GM19324 (cell line): ENCODE data around the gene HABP4.
A peak's percentile ranks its signal among the peaks of the same experiment; 100 is the strongest.

ENCODE experiments used
- ATAC-seq: cut with Tn5 transposase; IDR thresholded peaks from one replicate; pipeline ENCODE4 v1.9.1; 2021; ENCODE audit warnings: mild to moderate bottlenecking, moderate library complexity; ENCODE audit not compliant: unreplicated experiment, low FRiP score

The HABP4 gene

DNA sequence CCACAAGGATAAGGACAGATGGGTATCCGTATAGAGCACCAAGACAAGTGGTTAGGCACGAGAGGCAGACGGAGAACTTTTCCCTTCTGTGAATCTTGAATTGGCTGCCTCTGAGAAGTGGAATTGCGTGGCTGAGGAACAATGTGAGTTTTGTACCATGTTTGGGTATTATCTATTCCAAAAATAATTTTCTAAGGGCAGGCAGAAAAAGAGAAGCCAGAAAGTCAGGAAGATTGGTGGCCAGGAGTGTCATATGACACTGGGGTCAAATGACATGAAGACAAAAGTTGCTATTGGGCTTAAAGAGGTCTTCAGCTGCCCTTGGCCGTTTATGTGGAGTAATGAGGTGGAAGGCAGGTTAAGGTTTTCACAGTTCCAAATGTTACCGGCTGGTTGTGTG, 14.5 kb downstream of the HABP4 start:
- ATAC-seq, result no peak

DNA sequence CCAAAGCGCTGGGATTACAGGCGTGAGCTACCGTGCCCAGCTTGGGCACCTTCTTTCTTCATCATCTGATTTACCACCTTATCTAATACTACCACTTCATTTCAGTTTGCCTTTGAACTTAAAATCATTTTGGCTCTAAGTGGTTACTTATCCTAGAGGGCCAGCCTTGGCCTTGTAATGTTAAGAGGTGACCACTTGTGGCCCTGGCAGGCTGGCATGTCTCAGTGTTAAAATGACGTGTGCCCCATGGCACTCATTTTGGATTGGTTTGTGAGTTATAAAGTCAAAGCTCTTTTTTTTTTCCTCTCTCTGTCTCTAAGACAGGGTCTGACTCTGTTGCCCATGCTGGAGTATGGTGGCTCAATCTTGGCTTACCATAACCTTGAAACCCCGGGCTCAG, 17.8 kb downstream of the HABP4 start:
- ATAC-seq, result no peak

DNA sequence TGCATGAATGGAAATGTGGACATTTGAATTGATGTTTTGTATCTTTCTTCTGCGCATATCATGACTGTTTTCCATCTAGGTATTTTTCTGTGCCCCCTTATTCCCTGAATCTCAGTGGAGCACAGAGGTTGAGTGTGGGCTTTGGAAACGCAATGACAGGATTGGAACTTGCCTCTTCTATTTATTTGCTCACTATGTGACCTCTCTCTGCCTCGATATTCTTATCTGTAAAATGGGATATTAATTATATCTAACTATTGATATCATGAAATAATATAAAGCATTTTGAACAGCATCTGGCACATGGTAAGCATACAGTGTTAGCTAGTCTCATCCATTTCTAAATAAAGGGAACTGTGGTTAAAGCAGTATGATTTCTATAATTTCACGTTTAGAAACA, 26.0 kb downstream of the HABP4 start:
- no peak for ATAC-seq

DNA sequence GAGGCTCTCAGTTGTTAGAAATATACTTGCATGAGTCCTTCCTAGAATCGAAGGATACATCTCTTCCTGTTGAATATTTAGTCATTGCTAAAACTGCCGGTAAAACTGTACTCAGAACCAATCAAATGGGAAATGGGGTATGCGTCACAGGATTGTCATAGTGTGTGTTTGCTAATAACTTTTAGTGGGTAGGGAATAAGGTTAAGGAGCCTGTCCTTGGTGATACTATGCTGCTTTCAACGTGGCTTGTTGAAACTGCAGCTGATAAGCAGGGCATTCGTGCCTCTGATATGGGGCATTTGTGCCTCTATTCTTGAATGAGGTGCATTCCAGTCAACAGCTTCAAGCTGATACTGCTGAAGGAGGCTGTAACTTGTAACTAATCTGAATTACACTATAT, 26.6 kb downstream of the HABP4 start:
- no peak for ATAC-seq

DNA sequence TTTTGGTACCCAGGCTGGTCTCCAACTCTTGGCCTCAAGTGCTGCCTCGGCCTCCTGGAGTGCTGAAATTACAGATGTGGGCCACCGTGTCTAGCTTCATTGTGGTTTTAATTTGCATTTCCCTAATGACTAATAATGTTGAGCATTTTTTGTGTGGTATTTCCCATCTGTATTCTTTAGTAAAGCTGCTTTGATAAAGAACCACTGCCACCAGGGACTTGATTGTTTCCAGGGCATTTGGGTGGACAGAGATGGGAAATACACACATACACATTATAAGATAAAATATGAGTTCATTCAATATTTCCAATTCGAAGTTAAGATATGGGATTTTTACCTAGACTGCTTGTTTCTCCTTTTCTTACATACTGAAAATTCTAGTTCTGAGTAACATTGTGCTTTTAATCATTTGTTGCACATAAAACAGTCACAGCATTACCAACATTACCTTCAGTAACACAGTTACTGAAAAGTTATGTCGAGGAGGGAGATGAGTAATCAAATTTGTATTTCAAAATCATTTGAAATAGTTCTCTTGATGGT, 28.9 kb downstream of the HABP4 start:
- no peak for ATAC-seq

DNA sequence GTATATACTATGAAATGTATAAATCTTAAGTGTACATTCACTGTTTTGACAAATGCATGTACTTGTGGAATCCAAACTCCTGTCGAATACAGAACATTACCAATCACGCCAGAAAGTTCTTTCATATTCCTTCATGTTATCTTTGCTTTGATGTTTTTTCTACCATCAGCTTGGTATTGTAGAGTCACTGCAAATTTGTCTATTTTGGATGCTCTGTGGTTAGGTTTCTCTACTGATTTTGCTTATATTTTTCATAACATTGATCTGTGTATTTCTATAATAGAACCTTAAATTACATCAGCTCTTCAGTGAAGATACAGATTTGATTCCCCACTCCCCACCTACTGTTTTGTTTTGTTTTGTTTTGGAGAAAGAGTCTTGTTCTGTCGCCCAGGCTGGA, 30.8 kb downstream of the HABP4 start:
- no peak for ATAC-seq

DNA sequence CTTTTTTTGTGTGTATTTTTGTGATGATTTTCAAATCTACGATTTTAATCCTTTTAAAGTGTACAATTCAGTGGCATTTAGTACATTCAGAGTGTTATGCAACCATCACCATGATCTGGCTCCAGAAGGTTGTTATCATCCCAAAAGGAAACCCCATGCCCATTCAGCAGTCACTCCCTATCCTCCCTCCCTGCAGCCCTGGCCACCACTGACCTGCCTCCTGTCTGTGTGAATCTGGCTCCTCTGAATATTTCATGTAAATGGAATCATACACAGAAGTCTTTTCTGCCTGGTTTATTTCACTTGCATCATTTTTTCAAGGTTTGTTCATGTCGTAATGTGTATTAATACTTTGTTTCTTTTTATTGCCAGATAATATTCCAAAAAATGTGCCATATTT, 32.5 kb downstream of the HABP4 start:
- ATAC-seq, result no peak

DNA sequence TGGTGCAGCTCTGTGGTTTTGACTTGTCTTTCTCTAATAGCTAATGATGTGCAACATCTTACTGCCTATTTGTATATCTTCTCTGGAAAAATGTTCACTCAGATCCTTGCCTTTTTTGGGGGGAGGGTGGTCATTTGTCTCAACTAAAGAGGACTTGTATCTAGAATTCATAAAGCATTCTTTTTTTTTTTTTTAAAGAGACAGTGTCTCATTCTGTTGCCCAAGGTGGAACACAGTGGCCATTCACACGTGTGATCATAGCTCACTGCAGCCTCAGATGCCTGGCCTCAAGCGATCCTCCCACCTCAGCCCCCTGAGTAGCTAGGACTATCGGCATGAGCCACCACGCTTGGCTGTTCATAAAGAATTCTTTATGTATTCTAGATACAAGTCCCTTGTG, 33.2 kb downstream of the HABP4 start:
- ATAC-seq, result no peak

DNA sequence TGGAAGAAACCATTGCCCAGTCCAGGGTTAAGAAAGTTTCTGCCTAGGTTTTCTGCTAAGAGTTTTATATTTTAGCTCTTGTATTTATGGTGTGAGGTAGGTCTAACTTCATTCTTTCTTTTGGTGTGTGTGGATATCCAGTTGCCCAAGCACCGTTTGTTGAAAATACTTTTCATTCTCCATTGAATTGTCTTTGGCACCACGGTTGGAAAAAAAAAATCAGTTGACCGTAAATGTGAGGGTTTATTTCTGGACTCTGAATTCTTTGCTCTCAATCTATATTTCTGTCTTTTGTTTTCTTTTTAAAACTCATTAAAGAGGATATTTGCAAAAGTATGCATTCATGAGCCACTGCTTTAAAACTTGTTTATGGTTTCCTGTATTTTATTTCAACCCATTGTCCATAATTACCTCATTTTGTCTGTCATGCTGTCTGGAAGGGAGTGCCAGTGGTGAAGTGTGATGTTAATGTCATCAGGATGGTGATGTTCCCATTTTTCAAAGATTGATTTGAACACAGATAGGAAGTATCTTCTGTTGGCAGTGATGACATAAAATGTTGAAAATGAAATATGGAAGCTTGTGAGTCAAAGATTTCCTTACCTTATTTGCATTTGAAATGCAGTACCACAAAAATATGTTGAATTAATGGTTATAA, 33.9 kb downstream of the HABP4 start:
- no peak for ATAC-seq

DNA sequence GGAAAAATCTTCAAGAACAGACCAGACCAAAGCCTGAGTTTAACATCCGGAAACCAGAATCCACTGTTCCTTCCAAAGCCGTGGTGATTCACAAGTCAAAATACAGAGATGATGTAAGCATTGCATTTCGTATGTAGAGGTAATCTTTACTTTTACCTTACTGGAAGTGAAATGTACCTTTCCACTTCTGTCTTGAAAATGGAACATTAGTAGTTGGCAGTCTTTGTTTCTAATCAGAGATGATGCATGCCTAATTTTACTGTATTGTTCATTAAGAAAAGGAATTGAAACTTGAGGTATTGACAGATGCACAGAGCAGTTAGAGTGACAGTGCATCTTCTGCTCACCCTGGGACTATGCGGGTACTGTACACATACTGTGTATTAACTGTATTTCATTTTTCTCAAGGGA, 34.6 kb downstream of the HABP4 start:
- ATAC-seq, result peak; percentile 81

DNA sequence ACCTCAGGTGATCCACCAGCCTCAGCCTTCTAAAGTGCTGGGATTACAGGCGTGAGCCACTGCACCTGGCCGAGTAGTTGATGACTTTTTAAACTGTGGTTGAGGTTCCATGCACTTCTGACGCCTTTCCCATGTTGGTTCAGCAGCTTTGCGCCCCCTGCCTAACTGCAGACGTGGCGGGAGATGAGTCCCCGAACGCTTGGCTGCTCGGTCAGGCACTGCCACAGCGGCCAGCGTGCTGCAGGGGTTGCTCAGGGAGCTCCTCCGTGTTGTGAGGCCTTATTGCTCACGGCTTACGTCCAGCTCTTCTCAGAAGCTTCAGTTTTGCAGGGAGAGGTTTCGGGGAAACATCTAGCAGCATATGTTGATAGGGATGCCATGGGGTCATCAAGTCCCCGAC, 35.3 kb downstream of the HABP4 start:
- ATAC-seq, result no peak

DNA sequence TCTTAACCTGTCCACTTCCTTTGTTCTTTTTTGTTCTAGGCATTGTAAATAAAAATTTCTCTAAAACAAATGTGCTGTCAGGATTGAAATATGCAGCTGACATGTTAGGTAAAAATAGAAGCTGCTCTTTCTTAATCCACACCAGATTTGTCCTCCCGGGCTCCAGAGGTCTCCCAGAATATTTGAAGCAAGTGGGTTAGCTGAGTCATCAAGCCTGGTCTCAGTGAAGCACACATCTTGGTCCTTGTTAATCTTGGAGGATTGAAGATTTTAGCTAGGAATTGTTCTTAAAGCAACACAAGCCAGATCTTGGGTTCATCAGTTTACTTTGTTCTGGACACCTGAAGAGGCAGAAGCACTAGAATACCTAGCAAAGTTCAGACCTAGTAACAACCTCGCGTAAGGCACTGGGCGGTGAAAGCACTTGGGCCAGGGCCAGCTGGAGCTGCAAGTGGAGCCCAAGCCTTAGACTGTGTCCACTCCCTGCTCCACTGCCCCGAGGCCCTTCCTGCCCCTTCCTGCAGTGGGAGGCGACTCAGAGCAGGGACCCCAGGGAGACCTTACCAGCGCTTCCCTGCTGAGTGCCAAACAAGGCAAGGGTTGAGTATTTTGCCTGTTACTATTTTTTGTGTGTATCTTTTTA, 36.5 kb downstream of the HABP4 start:
- no peak for ATAC-seq

DNA sequence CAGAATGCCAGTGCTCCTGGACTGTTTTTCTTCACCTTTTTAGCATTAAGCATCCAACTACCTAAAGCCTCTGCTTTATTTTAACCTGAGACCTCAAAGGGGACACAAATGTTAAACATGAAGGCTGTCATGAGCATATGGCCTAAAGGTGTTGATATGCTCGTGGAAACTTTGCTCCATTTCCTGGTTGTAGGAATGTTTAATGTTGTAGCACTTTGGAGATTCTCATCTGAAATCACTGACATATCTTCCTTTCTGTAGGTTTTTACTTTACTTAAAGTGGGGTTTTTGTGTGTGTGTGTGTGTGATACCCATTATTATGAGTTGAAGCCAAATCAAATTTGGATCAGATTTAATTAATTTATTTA, 37.0 kb downstream of the HABP4 start:
- no peak for ATAC-seq

DNA sequence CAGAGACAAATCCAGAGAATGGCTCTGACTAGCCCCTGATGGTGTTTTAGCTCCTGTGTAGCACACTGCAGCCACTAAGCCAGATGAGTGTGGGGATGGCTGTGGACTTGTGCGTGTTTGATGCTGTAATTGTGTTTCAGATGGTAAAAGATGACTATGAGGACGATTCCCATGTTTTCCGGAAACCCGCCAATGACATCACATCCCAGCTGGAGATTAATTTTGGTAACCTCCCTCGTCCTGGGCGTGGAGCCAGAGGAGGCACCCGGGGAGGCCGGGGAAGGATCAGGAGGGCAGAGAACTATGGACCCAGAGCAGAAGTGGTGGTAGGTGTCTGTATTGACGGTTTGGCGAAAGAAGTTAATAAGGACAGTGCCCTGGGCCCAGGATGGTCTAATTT, 38.0 kb downstream of the HABP4 start:
- no peak for ATAC-seq

DNA sequence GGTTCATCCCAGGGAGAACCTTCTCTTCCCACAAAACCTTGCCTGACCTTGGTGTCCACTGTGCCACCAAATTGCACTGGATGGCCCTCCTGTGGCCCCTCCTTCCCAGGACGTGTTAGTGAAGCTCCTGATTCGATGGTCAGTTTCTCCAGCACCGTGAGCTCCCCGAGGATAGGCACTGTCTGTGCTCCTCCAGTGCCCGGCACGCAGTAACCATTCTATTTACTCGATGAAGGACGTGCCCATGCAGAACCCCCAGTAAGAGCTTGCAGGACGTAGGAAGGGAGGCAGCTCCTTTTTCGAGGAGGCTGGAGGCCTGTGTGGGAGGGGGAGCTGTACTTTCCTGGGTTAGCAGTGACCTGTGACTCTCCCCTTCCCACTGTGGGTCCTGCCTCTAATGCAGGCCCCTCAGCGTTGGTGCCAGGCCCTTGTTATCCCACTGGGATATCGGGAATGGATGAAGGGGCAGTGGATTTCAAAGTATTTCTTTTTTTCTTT, 39.6 kb downstream of the HABP4 start:
- ATAC-seq, result no peak

DNA sequence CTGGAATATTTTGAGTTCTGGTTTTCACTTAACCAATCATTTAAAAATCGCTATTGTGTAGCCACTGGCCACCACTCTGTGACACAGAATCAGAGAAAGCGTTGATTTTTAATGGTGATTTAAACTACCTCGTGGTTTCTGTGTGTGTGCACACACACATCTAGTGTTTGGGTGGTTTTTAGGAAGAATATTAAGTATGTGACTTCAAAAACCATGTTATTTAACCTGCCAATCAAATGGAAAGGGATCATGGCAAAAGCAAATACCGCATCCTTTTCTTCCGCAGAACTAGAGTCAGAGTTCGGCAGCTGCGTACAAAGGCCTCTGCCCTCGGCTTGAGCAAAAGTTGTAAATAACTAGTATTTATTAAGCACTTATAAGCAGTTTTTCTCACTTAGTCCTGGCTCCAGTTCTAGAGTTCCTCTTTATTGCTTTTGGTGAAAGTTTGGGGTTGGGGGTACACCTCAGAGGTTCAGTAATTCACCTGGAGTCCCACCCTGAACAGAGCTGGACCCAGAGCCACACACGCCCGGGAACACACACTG, 40.6 kb downstream of the HABP4 start:
- no peak for ATAC-seq

DNA sequence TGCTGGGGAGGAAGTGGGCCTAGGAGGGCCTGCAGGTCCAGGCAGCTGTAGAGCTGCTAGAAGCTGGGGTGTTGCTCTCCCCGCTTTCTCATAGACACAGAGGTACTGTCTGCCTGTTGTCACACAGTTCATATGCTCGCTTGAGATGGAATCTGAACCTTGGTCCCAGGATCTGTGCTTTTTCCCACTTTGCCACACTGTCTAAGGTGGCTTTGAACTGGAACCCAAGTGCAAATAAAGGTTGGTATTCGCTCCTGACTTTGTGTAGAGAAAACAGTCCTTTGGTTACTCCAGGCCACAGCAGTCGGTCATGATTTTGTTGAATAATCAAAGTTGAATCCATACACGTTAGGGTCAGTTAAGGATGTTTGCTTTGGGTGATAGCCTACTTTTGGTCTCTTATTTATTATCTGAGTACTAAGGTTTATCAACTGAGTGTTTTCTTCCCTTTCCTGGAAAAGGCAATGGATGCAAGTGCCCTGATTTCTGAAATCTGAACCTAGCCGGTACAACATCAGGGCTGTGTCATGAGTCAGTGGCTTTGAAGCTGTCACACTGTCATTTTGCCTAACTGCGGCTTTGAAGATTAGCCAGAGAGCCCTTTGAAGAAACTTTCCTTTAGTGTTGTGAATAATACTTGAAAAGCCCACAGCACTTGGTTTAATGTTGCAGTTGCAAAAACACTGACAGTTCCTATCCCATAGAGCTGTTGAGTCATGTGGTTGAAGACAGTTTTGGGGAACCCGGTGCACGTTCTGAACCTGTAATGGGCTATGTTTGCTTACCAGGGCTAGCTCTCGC, 41.3 kb downstream of the HABP4 start:
- no peak for ATAC-seq

DNA sequence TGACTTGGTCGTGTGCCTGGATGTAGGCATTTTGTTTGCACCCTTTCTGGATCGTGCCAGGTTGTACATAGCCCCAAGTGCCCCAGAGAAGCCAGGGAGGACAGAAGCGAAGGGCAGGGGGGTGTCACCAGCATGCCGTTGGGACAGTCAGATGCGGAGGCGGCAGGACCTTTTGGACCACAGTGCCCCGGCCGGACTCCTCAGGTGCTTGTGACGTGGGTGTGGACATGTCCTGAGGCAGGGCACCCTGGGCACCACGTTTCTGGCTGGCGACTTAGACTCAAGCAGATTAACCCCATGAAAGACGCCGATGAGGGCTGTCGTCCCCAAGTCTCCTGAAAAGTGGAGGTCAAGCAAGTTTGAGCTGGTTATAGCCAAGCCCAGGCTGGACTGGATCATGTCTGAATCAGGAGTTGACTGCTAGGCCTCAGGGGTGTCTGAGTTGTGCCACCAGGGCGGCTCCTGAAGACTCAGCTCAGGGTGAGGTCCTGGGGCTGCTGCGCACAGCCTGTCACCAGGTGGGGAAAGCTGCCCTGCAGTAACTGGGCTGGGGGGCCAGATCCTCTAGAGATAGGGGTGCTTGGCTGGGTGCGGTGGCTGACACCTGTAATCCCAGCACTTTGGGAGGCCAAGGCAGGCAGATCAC, 42.0 kb downstream of the HABP4 start:
- ATAC-seq, result no peak

DNA sequence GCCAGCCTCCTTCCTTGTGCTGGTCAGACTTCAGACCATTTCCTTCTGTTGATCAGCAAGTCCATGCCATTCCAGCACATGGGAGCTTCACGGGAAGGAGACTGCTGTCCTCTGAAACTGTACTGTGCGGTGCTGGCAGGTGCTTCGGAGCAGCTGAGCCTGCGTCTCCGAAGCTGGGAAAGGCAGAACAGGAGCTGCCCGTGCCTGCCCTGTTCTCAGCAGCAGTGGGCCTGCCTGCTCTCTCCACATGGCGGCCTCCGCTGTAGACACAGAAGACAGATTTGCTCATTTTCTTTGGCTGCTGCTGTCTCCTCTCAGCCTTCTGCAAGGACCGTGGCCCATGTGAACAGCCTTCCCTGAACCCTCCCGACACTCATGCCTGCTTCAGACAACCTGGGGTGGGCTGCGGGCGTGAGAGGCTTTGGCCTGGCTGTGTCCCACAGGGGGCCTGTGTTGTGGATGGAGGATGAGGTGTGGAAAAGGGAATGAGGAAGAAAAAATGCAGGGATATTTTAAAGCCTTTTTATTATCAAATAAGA, 43.1 kb downstream of the HABP4 start:
- ATAC-seq, result no peak

DNA sequence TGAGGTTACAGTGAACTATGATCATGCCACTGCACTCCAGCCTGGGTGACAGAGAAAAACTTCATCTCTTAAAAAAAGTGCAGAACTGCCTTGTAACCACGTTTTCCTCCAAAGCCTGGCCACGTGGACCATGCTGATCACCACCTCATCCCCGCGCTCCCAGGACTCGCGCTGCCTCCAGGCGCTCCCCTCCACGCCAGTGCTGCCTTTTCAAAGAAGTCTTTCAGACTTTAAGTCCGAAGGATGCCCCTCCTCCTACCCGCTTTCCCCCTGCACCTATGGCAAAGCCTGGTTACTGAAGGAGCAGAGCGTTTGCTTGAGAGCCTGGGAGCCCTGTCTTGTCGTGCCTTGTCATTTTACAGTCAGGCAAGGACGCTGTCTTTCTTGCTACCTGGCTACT, 43.8 kb downstream of the HABP4 start:
- ATAC-seq, result no peak
